Rectal smooth muscle tissue (tissue), 1 donor: ENCODE measurements around the gene CASZ1.

Source experiments
- H3K27ac ChIP-seq: one replicate; pipeline ENCODE4 v1.7.0; 2013; ENCODE audit warnings: low read depth, low read length, inconsistent platforms
- H3K27me3 ChIP-seq: one replicate; pipeline ENCODE4 v1.7.0; 2013; ENCODE audit warnings: low read length; ENCODE audit not compliant: control insufficient read depth, insufficient read depth
- H3K36me3 ChIP-seq: one replicate; pipeline ENCODE4 v1.7.0; 2013; ENCODE audit warnings: low read length; ENCODE audit not compliant: control insufficient read depth, insufficient read depth
- H3K4me1 ChIP-seq: one replicate; pipeline ENCODE4 v1.7.0; 2013; ENCODE audit warnings: low read length; ENCODE audit not compliant: control insufficient read depth, insufficient read depth
- H3K4me3 ChIP-seq: one replicate; pipeline ENCODE4 v1.7.0; 2013; ENCODE audit warnings: low read length
- H3K9ac ChIP-seq: one replicate; pipeline ENCODE4 v1.7.0; 2013; ENCODE audit warnings: low read length

Gene CASZ1

GRCh38 chr1:10674222-10674621, 122.2 kb downstream of the CASZ1 start:
- H3K9ac ChIP-seq = no peak overlapping the region
- peak overlapping the region; percentile 96 for H3K27ac ChIP-seq
- peak overlapping the region; percentile 5 for H3K4me3 ChIP-seq
- H3K27me3 ChIP-seq = no peaks in the 10 kb centered on the region
- no peaks in the 10 kb centered on the region for H3K36me3 ChIP-seq
- H3K4me1 ChIP-seq = peaks cover 75% of the 10 kb centered on the region

DNA sequence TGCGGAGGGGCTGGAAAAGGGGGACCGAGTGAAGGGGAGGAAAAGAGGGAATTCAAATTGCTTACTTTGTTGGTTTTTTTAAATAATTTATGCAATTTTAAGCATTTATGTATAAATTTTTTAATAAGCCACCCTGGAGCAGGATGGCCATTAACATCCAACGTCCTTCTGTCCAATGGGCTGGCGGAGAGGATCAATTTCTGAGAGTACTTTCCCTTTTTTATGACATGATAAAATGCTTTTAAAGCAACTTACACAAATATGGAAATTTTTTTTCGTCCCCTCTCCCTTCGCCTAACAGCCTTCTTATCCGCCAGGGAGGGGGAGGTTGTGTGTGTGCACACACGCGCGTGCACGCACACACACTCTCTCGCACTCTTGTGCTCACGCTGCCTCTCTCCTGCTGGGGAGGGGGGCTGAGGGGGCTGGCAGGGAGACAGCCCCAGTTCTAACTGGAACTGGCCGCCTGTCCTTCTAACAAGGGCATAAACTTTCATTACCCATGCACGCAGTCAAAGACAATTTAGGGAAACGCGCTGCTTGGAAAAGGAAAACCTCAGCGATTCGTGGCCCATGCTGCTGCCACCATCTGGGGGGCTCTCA, 123.2 kb downstream of the CASZ1 start:
- H3K4me3 ChIP-seq = no peak overlapping the region
- H3K36me3 ChIP-seq = no peaks in the 10 kb centered on the region
- H3K27ac ChIP-seq = peak overlapping the region; percentile 96
- H3K9ac ChIP-seq = no peak overlapping the region
- H3K4me1 ChIP-seq = peaks cover 76% of the 10 kb centered on the region
- no peaks in the 10 kb centered on the region for H3K27me3 ChIP-seq

DNA sequence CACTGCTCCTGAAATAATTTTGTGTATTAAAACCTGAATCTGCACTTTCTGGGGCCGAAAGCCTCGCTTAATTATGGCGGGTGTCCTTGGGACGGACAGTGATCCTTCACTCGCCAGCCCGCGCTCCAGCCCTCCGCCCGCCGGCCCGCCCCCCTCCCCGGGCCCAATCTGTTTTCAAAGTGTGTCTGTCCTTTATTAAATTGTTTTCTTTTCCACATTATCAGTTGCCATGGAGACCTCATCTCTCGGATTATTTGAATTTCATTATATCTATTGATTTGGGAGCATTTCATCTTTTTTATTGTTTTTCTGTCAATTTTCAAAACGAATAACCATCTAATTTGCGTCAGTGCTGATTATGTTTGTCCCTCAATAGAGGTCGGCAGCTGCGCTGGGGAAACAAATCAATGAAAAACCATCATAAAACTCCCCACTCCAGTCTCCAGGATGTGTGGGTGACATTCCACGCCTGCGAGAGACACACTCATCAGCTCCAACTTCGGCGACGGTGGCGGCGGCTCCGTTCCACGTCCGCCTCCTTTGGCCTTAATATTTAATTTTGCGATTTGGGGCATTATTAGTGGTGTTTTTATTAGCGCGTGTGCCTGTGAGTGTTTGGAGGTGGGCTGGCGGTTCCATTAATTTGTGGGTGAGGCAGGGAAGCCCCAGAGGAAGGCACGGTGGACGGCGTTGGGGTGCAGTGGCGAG, 123.9 kb downstream of the CASZ1 start:
- no peaks in the 10 kb centered on the region for H3K36me3 ChIP-seq
- peaks cover 71% of the 10 kb centered on the region for H3K4me1 ChIP-seq
- no peak overlapping the region for H3K4me3 ChIP-seq
- peak overlapping the region; percentile 96 for H3K27ac ChIP-seq
- H3K27me3 ChIP-seq = no peaks in the 10 kb centered on the region
- no peak overlapping the region for H3K9ac ChIP-seq

DNA sequence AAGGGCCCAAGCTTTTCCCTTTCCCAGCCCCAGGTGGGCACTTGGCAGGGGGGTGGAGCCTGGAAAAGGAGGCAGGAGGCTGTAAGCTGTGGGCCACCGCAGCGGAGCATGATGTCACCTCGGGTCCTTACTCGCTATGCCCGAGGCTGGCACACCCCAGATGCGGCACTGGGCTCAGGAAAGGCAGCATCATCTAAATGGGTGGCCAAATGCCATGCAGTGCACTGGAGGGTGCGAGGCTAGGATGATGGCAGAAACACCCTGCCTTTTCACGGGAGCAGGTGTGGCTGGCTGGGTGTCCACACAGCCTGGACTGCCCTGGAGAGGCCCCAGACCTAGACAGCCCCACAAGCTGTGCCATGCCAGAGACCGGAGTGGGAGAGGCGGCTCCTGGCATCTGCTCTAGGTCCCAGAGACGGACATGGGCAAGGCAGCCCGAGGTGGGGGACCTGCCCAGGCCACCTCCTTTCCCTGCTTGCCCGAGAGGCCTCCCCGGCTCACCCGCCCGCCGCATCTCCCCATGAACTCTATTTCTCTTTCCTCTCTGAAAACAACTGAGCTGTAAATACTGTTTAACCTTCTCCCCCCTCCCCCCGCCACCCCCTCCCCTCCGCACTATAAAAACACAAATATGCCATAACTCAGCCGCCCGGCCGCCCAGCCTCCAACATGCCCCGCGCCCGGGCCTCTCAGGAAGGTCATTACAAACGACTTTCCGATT, 124.7 kb downstream of the CASZ1 start:
- H3K27ac ChIP-seq = peak overlapping the region; percentile 96
- peaks cover 70% of the 10 kb centered on the region for H3K4me1 ChIP-seq

DNA sequence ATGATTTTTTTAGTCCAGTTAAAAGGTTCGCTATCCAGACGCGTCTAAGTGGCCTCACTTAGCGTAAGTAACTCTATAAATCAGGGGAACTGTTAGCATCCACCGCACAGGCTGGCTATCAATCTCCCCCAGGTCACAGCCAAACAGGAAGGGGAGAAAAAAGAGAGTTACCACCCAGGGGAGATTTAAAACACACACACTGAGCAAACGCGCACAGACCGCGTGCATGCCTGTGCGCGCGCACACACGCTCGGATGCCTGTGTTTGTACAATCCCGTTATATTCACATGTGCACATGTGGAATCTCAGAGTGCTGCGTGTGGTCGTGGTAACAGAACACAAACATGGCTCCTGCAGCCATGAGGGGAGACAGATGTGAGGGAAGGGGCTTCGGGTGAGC, 125.4 kb downstream of the CASZ1 start:
- Histone ChIP-seq H3K4me1 (peaks cover 72% of the 10 kb centered on the region), H3K27me3 (no peaks in the 10 kb centered on the region), H3K9ac (no peak overlapping the region), H3K36me3 (peaks cover 2% of the 10 kb centered on the region), H3K4me3 (no peak overlapping the region), H3K27ac (peak overlapping the region; percentile 96)

More for the DNA sequence above, 124.7 kb downstream of the CASZ1 start:
- Histone ChIP-seq H3K4me3 (no peak overlapping the region), H3K36me3 (no peaks in the 10 kb centered on the region), H3K27me3 (no peaks in the 10 kb centered on the region), H3K9ac (no peak overlapping the region)

- H3K9ac ChIP-seq = no peak overlapping the region
- peaks cover 2% of the 10 kb centered on the region for H3K36me3 ChIP-seq
- no peak overlapping the region for H3K4me3 ChIP-seq
- H3K27me3 ChIP-seq = no peaks in the 10 kb centered on the region
- peak overlapping the region; percentile 96 for H3K27ac ChIP-seq
- H3K4me1 ChIP-seq = peaks cover 66% of the 10 kb centered on the region
Observed at GRCh38 chr1:10670190-10670589, 126.3 kb downstream of the CASZ1 start.

DNA sequence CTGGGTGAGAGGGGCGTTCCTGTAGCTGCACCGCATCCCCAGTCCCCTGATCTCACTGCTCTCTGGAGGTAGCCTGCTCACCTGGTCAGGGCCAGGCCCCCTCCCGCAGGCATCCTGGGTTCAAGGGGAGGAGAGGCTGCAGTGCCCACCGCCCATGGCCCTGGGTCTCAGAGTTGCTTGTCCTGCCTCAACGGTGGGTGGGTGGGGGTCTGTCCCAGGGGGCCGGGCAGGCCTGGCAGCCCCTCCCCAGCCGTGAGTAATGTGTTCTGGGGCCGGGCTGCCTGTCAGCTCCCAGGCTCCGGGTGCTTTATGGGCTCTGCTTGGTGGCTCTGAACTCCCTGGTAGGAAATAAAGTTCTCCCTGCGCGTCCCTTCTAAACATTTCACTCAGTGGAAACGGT, 126.9 kb downstream of the CASZ1 start:
- no peaks in the 10 kb centered on the region for H3K27me3 ChIP-seq
- no peak overlapping the region for H3K4me3 ChIP-seq
- peaks cover 2% of the 10 kb centered on the region for H3K36me3 ChIP-seq
- H3K4me1 ChIP-seq = peaks cover 63% of the 10 kb centered on the region
- H3K27ac ChIP-seq = peak overlapping the region; percentile 96
- no peak overlapping the region for H3K9ac ChIP-seq

- H3K36me3 ChIP-seq = peaks cover 2% of the 10 kb centered on the region
- H3K4me3 ChIP-seq = no peak overlapping the region
- H3K4me1 ChIP-seq = peaks cover 64% of the 10 kb centered on the region
- H3K9ac ChIP-seq = no peak overlapping the region
- no peaks in the 10 kb centered on the region for H3K27me3 ChIP-seq
- H3K27ac ChIP-seq = peak overlapping the region; percentile 96
Observed at GRCh38 chr1:10667861-10668761, 128.3 kb downstream of the CASZ1 start.

DNA sequence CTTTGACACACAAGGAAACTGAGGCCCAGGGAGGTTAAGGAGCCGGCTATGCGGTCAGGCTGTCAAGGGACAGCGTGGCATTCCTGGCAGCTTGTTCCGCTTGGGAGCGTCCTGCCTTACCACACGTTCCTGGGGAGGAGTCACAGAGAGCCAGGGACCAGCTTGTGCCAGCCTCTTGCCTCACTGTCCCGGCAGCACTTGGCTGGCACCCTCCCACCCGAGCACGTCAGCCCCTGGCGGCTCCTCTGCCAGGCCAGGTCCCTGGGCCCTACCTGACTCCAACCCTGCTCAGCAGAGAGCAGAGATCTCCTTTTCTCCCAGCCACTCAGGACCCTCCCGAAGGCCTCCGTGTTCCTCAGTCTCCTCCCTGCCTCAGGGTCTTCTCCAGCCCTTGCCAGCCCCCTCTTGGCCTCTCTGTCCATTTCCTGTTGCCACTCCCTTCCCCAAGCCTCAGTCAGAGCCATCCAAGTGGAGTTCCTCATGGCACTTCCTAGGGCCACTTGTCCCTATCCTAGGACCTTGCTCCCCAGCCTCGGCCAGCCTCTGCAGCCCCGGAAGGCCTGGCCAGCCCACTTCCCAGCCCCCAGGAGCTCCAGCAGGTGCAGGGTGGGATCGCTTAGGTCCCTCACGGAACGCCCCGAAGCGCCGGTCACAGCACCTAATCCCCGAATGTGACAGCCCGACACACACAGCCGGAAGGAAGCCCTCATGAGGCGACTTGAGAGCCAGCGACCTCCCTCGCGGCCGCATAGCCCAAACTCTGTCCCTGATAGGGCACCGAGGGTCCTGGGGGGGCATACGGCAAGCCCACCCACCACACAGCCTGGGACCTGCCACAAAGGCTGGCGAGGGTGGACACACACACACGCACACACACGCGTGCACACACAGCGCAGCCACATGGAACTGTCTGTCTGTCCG, 130.3 kb downstream of the CASZ1 start:
- H3K27ac ChIP-seq = peak overlapping the region; percentile 96
- no peaks in the 10 kb centered on the region for H3K27me3 ChIP-seq
- no peak overlapping the region for H3K4me3 ChIP-seq
- H3K36me3 ChIP-seq = peaks cover 2% of the 10 kb centered on the region
- H3K4me1 ChIP-seq = peaks cover 61% of the 10 kb centered on the region
- H3K9ac ChIP-seq = no peak overlapping the region

- Histone ChIP-seq H3K4me3 (no peak overlapping the region), H3K27ac (peak overlapping the region; percentile 96), H3K4me1 (peaks cover 52% of the 10 kb centered on the region), H3K36me3 (peaks cover 2% of the 10 kb centered on the region), H3K27me3 (no peaks in the 10 kb centered on the region), H3K9ac (no peak overlapping the region)
Observed at GRCh38 chr1:10665226-10665625, 131.2 kb downstream of the CASZ1 start.

DNA sequence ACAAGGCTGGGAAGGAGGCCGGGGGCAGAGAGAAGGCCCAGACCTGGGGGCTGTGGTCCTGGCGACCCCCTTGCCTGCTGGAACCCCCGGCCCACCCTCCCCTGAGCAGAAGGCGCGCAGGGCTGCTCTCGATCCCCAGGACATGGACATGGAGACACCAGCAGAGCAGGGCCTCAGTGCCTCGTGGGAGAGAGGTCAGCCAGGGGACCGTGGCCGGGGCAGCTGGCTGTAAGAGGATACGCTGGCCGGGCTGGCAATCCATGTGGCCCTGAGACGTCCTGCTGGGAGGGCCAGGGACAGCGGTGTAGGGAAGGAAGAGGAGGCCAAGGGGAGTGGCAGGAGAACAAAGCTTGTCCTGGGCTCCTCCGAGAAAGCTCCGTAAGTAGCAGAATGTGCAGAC, 132.2 kb downstream of the CASZ1 start:
- Histone ChIP-seq H3K36me3 (peaks cover 5% of the 10 kb centered on the region), H3K27me3 (no peaks in the 10 kb centered on the region), H3K9ac (no peak overlapping the region), H3K4me1 (peaks cover 46% of the 10 kb centered on the region), H3K27ac (peak overlapping the region; percentile 96), H3K4me3 (no peak overlapping the region)
